Fibroblast of villous mesenchyme (primary cell): ENCODE measurements around the gene NUP210L. TPM values are rescaled to one million over a fixed set of nuclear protein-coding genes. Genes with fewer than 3 reads are reported as not detected.
A peak's percentile ranks its signal among the peaks of the same experiment; 100 is the strongest.

ENCODE experiments used
- DNase-seq: peaks from one replicate; pipeline ENCODE4 v3.0.0-alpha.2; 2010; ENCODE audit warnings: low read depth
- H3K4me3 ChIP-seq: 2 replicates; pipeline ENCODE4 v1.5.1; 2011; ENCODE audit warnings: low read depth, mild to moderate bottlenecking, low read length
- total RNA-seq: library from RNA; depleted of rRNA; stranded (reverse); fragments of >200 nt; gene quantifications from 2 replicates; pipeline ENCODE4 v1.2.3, GENCODE V29; 2012
- TF ChIP-seq, protein P1 (sequence below): IDR thresholded peaks from 2 replicates; pipeline ENCODE4 v1.5.1; 2012; ENCODE audit warnings: low read depth, mild to moderate bottlenecking, low read length; ENCODE audit not compliant: insufficient read depth

NUP210L gene
- total RNA-seq, 1 donor: under 0.01 TPM

DNA sequence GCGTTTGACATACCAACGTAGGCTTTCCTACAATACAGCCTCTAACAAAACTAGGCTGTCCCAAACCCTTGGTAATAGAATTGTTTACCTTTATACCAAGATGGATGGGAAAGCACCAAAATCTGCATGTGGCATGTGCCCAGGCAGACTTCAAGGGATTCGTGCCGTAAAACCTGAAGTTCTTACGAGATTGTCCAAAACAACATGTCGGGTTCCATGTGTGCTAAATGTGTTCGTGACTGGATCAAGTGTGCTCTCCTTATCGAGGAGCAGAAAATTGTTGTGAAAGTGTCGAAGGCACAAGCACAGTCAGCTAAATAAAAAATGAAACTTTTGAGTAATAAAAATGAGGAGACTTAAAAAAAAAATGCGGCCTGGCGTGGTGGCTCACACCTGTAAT is 159.2 kb downstream of the NUP210L start:
- TF ChIP-seq, protein P1, sequence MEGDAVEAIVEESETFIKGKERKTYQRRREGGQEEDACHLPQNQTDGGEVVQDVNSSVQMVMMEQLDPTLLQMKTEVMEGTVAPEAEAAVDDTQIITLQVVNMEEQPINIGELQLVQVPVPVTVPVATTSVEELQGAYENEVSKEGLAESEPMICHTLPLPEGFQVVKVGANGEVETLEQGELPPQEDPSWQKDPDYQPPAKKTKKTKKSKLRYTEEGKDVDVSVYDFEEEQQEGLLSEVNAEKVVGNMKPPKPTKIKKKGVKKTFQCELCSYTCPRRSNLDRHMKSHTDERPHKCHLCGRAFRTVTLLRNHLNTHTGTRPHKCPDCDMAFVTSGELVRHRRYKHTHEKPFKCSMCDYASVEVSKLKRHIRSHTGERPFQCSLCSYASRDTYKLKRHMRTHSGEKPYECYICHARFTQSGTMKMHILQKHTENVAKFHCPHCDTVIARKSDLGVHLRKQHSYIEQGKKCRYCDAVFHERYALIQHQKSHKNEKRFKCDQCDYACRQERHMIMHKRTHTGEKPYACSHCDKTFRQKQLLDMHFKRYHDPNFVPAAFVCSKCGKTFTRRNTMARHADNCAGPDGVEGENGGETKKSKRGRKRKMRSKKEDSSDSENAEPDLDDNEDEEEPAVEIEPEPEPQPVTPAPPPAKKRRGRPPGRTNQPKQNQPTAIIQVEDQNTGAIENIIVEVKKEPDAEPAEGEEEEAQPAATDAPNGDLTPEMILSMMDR: no peak
- H3K4me3 ChIP-seq: no peak overlapping the region
- DNase-seq: no peak

DNA sequence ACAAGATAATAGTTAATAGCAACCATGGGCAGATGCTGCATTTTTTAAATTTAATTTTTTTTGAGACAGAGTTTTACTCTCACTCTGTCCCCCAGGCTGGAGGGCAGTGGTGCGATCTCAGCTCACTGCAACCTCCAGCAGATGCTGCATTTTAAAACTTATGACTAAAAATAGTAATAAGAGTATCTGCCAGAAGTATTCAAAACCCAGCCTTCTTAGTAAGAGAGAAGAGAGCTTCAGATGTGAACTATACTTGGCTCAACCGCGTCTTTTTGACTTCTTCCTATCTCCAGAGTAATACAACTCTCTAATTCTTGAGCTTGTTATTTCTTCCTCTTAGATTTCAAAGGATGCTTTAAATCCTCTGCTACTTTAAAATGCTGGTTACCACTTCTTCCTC is 159.7 kb downstream of the NUP210L start:
- TF ChIP-seq, protein P1: no peak

DNA sequence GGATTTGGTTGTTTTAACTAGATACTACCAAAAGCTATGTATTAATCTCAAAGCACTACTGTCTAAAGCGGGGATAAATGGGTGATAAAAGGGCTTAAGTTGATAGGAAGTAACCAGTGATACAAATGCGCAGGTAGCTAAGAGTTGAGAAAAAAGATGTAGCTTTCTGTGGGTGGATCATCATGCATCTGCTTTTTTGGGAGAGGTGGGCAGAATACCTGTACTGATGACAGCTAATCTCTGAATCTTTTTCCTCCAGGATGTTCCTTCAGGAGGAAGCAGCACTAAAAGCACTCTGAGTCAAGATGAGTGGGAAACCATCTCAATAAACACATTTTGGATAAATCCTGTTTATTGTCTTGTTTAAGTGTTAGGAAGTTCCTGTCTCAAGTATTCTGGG is 163.1 kb downstream of the NUP210L start:
- no peak for DNase-seq
- TF ChIP-seq, protein P1: no peak
- peak overlapping the region; percentile 90 for H3K4me3 ChIP-seq

More for the DNA sequence above, 159.7 kb downstream of the NUP210L start:
- H3K4me3 ChIP-seq: no peak overlapping the region
- no peak for DNase-seq

DNA sequence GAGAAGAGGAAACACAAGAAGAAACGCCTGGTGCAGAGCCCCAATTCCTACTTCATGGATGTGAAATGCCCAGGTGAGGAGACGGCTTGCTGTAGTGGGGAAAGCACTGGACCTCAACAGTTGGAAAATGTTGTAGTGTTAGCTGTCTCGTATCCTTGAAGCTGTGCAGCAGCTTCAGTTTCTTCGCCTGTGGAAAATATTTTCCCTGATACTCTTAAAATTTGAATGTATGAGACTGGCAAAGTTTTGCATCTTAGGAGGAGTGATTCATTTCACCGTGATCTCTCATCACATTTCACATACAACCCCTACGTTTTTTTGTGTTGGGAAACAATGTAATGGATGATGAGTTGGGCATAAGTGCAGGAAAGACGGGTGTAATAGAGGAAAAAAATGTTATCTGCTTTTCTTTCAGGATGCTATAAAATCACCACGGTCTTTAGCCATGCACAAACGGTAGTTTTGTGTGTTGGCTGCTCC is 163.7 kb downstream of the NUP210L start:
- H3K4me3 ChIP-seq: peak overlapping the region; percentile 90
- TF ChIP-seq, protein P1: no peak
- no peak for DNase-seq

DNA sequence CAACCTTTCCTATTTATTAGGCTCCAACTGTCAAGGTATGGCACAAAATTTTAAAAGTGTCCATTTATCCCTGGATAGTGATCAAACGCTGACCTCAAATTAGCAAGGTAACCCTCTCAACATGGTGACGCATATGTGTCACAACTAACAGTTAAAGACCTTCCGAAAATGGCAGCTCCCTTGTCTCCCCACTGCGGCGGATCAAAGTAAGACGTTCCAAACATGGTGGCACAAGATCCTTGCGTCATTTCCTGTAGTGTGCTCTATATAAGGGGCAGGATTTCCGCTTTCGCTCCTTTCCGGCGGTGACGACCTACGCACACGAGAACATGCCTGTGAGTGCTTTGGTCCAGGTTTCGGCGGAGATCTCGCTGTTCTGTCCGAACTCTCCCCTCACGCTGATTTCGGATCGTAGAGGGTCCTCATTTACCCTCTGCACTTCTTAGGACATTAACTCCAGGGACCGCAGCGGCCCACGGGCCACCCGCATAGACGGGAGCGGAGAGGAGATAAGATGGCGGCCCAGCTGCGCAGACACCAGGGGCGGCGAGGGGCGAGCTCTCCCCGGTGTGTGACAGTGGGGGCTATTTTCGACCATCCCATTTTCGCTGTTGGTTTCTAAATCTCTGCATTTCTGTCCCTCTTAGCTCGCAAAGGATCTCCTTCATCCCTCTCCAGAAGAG is 164.3 kb downstream of the NUP210L start, which contains the start of gene RPS27:
Gene RPS27 (plus strand): TSS at position 295 of the 683 bp plus-strand sequence. CDS start 35 bp downstream, at position 330.
- TF ChIP-seq, protein P1: no peak
- DNase-seq: peak; percentile 98
- peak within 1 kb of the TSS; percentile 90 for H3K4me3 ChIP-seq

DNA sequence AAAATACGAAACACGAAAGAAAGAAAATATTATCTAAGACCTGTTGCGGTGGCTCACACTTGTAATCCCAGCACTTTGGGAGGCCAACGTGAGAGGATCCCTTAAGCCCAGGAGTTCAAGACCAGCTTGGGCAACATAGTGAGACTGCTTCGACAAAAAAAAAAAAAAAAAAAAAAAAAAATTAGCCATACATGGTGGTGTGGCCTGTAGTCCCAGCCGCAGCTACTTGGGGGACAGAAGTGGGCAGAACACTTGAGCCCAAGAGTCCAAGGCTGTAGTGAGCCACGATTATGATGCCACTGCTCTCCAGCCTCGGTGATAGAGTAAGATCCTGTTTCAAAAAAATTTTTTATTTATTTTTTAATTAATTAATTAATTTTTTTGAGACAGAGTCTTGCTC is 167.3 kb downstream of the NUP210L start:
- H3K4me3 ChIP-seq: no peak overlapping the region
- DNase-seq: no peak
- TF ChIP-seq, protein P1: no peak
